Fibroblast of lung (primary cell): ENCODE measurements around the gene GRIA1.

ENCODE experiments used
- CTCF ChIP-seq, 2 donors: IDR thresholded peaks in 1 of 2; conservative IDR thresholded peaks in 1 of 2; 1 replicate in 1 of 2; 2 replicates in 1 of 2; pipeline ENCODE4 v1.5.1; 2011 to 2012; ENCODE audit warnings: low read length in 2 of 2, control low read depth in 1 of 2, inconsistent platforms in 1 of 2, low read depth in 1 of 2, mild to moderate bottlenecking in 1 of 2
- EZH2 ChIP-seq: IDR thresholded peaks from 2 replicates; pipeline ENCODE4 v1.5.1; 2012; ENCODE audit warnings: low read length, control low read depth, mild to moderate bottlenecking; ENCODE audit errors: missing control alignments

DNA sequence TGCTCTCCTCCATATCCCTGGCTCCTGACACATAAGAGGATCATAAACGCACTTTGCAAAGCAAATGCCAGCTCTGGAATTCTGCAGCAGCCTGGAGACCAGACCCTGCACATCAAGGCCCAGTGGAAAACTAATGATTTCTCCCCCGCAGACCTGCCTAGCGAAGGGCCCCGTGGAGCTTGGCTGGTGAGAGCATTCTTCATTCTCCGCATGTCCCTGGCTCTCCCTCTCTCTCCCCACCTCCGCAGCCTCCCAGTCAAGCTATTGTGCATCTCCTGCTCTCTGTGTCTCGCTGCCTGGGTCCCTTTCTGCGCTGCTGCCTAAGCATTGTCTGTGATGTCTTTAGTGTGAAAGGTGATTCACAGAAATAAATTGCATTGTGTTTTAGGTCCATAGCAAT is 46.7 kb downstream of the GRIA1 start:
- TF ChIP-seq CTCF (conservative IDR thresholded peaks at IDR 0.05 in 1 of 2, IDR thresholded peaks at IDR 0.05 in 1 of 2; ENCODE audit: low read depth in 1 of 2, low read length in 2 of 2) (no peak), EZH2 (no peak)
